Activated CD4-positive, alpha-beta memory T cell treated with anti-CD3 and anti-CD28 coated beads, Interleukin-2, amount 10 ng/mL, durations not matched to agents 7 days and 5 days (primary cell): Measurements from ENCODE around the gene NKAIN2. TPM values are rescaled to one million over a fixed set of nuclear protein-coding genes. Genes with fewer than 3 reads are reported as not detected.

Experiments used
- CTCF ChIA-PET: fragments of 350-600 bp; sonication (Branson Sonifier 250); formaldehyde crosslinking; loops from one replicate; lab custom pipeline; 2021; ENCODE audit warnings: antibody characterized with exemption, inconsistent platforms; lab: Charles Lee
- POLR2A ChIA-PET: fragments of 350-600 bp; sonication (Branson Sonifier 250); formaldehyde crosslinking; loops from one replicate; lab custom pipeline; 2021; ENCODE audit warnings: antibody characterized with exemption; lab: Charles Lee
- DNase-seq: peaks from one replicate; pipeline ENCODE4 v3.0.0-alpha.2; 2020
- H3K27ac Mint-ChIP-seq: one replicate; pipeline ENCODE4 v1.8.0; 2021; ENCODE audit warnings: mild to moderate bottlenecking, mixed read lengths
- H3K27me3 Mint-ChIP-seq: one replicate; pipeline ENCODE4 v1.8.0; 2021; ENCODE audit warnings: mixed read lengths
- H3K36me3 Mint-ChIP-seq: one replicate; pipeline ENCODE4 v1.8.0; 2021; ENCODE audit warnings: low read depth, mixed read lengths
- H3K4me1 Mint-ChIP-seq: one replicate; pipeline ENCODE4 v1.8.0; 2021; ENCODE audit warnings: mixed read lengths
- H3K4me3 Mint-ChIP-seq: one replicate; pipeline ENCODE4 v1.8.0; 2021; ENCODE audit warnings: mild to moderate bottlenecking, mixed read lengths
- H3K9me3 Mint-ChIP-seq: one replicate; pipeline ENCODE4 v1.8.0; 2021; ENCODE audit warnings: mixed read lengths
- total RNA-seq, 2 experiments: library from RNA; stranded (reverse); gene quantifications; one replicate each; pipeline ENCODE4 v1.2.3, GENCODE V29; 2021

NKAIN2 gene
- total RNA-seq, 2 experiments from 2014 or later = not detected

DNA sequence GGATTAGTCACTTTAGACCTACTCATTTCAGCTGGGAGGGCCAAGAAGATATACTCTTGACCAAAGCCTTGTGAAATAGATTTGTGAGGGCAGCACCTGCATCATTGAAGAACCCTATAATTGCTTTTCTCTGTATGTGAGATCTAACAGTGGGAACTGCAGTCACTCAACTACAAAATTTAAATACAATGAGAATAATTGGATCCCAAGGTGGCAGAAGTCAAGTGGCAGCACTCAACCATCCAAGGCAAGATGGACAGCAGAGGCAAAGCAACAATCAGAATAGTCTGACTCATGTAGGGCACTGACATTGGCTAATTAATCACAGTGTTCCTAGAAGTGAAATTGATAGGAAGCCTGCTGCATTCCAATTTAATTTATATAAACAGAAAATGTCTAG lies 8.9 kb upstream of the NKAIN2 start:
- H3K27me3 Mint-ChIP-seq = no peaks in the 10 kb centered on the region
- no peaks in the 10 kb centered on the region for H3K4me1 Mint-ChIP-seq
- ChIA-PET POLR2A (no interaction called here), CTCF (no interaction called here)
- H3K9me3 Mint-ChIP-seq = no peaks in the 10 kb centered on the region
- H3K36me3 Mint-ChIP-seq = no peaks in the 10 kb centered on the region
- no peak for DNase-seq
- H3K4me3 Mint-ChIP-seq = no peak overlapping the region
- H3K27ac Mint-ChIP-seq = no peak overlapping the region

DNA sequence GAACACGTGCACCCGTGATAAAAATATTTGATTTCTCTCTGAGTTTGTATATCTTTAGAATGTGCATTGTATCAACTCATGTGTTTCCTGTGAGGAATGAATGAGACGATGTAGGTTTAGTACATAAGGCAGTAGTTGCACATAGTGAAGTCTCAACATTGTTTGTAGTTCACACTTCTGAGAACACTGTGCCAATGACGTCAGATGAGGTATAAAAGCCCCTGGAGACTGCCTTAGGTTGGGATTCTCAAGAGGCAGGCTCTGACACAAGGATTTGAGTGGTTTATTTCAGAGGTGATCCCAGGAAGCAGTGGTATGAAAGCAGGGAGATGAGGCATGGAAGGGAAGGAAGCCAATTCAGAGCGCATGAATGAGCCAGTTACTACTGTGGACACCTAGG lies 2.6 kb upstream of the NKAIN2 start:
- CTCF ChIA-PET = interaction anchor here (0.7 kb wide), 1 partner anchor 1313 kb away, joined by 4 read pairs; no protein-coding TSS in a partner anchor

DNA sequence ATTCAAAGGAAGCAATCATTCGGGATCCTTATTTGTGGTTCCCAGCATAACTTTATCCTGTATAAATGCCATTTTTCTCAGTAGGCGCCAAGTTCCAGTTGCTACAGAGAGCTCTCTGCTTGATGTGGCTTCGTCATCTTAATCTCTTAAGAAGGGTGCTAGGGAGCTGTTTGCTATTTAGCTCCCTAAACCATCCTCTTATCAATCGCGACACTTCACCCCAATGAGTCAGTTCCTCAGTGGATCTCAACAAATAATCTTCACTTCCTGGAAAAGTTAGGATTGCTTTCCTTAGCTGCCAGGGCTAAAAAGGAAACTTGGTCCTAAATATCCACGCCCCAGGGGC lies 1.3 kb upstream of the NKAIN2 start:
- Mint-ChIP-seq H3K27me3 (peaks cover 34% of the 10 kb centered on the region), H3K4me3 (no peak overlapping the region), H3K36me3 (no peaks in the 10 kb centered on the region), H3K4me1 (peaks cover 13% of the 10 kb centered on the region), H3K9me3 (no peaks in the 10 kb centered on the region), H3K27ac (no peak overlapping the region)
- DNase-seq = no peak
- ChIA-PET POLR2A (no interaction called here), CTCF (interaction anchor here (0.7 to 2.3 kb wide), 17 partner anchors 11 to 1353 kb away, joined by 3 to 15 read pairs (median 3); no protein-coding TSS in a partner anchor)

More for the DNA sequence above, 2.6 kb upstream of the NKAIN2 start:
- Mint-ChIP-seq H3K4me3 (no peak overlapping the region), H3K4me1 (peaks cover 13% of the 10 kb centered on the region), H3K9me3 (no peaks in the 10 kb centered on the region), H3K27me3 (peaks cover 31% of the 10 kb centered on the region), H3K36me3 (no peaks in the 10 kb centered on the region), H3K27ac (no peak overlapping the region)
- POLR2A ChIA-PET = no interaction called here
- no peak for DNase-seq

DNA sequence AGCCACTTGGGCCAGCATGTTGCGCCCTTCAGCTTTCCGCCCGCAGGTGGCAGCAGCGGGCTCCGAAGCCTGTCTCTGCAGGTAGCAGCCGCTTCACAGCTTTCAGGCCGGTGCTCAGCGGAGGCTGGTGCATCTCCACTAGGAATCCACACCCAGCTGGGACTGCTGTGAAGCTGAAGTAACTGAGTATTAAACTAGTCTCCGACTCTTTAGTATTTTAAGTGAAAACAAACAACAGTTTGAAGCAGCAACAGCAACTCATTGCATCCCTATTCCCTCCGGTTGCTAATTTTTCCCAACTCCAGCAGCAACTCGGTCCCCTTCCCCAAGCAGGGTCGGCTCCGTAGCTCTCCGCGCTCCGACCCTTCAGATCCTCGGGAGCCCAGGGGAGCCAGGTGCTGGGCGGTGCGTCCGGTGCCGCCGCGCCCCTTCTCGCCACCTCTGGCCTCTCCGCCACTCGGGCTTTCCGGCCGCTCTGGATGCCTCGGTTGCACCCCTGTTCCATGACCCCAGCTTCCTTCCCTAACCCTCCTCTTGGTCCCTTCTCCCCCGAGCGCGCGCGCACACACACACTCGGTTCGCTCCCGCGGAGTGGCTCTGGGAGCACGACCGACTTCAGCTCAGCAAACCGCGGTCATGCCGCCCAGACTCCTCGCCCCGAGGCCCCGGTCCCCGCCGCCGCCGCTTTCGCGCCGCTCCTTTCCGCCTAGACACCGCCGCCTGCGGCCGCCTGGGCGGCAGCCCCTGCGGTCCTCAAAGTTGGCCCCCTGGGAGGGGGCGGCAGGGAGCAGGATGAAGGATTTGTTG lies 765 bp upstream of the NKAIN2 start:
- POLR2A ChIA-PET = no interaction called here
- Mint-ChIP-seq H3K27me3 (peaks cover 39% of the 10 kb centered on the region), H3K9me3 (no peaks in the 10 kb centered on the region), H3K27ac (no peak overlapping the region), H3K4me1 (peaks cover 13% of the 10 kb centered on the region), H3K4me3 (peak overlapping the region; percentile 41), H3K36me3 (no peaks in the 10 kb centered on the region)
- CTCF ChIA-PET = interaction anchor here (0.7 to 2.3 kb wide), 17 partner anchors 12 to 1353 kb away, joined by 3 to 15 read pairs (median 3); no protein-coding TSS in a partner anchor
- DNase-seq = peak; percentile 68

DNA sequence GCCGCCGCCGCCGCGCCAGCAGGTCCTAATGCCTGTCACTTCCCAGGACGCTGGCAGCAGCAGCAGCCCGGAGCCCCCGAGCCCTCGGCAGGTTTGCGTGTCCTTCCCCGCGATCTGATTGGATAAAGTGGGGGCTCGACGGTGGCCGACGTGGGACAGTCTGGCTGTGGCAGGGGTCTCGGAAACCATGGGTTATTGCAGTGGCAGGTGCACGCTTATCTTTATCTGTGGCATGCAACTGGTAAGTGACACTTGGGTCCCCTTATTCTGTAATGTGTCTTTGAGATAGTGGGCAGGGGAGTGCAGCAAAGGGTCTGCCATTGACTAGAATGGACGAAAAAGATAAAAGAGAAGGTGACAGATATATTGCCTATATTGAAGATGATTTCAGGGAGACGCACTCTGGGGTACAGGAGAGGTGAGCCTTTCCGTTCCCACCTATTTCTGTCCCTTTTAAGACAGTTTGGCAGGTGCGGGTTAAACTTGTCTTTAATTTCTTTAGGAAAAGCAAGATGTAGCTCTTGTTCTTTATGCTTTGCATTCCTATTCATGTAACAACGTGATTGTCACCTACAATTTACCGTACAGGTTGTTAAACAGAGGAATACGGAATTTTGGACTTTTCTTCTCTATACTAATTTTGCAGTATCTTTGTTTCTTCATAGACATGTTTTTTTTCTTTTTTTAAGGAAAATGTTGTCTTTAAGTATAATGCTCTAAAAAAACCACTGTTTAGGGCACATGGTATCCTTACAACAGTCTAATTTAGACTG lies 535 bp downstream of the NKAIN2 start:
- Mint-ChIP-seq H3K27me3 (peaks cover 44% of the 10 kb centered on the region), H3K36me3 (no peaks in the 10 kb centered on the region), H3K9me3 (no peaks in the 10 kb centered on the region), H3K27ac (no peak overlapping the region), H3K4me1 (peaks cover 13% of the 10 kb centered on the region), H3K4me3 (peak overlapping the region; percentile 43)
- CTCF ChIA-PET = no interaction called here
- POLR2A ChIA-PET = no interaction called here
- no peak for DNase-seq

DNA sequence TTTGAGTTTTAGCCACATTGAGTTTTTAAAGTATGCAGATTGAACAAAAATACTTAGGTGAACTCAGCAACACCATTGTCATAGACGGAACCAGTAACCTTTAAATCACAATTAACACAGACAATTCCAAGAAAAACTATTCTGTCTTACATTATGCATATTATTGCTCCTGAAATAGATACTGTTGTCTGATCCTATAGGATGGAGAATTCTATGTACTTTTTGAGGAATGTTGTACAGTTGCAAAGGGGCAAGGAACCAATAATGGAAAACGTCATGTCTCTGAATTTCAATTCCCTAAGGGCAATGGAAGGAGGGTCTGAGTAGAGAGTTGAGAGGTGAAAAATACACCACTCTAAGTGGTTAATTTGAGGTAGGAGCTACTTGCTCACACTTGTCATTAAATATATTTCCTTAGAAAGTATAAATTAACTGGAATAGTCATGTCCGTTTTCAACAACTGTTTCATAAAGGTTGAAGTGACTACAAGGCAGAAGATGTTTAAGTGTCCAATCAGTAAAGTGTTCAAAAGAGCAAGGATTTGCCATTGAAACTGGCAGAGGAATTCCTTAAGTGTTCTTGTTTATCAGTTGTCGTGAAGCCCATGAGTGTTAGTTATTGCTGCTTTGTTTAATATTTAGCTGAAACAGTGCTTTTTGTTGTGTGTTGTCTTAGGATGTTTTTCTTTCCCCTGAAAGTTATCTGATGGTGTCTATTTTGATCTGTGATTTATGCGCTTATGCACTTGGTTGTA lies 1.3 kb downstream of the NKAIN2 start:
- CTCF ChIA-PET = no interaction called here
- no peak overlapping the region for H3K4me3 Mint-ChIP-seq

DNA sequence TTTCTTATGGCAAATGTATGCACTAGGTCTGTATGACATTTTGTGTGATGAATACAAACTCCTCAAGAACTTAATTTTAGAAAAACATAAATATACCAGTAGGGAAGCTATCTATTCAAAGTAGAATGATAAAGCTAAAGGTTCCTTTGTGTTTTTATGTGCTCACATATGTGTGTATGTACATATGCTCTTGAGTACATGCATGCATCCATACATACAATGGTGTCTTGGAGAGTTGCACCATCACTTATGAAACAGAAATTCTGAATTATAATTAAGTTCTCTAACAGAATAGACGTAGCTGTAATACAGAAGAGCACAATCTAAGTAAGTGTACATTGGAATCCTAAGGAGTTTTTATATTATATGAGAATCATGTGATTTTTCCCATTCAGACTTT lies 2.3 kb downstream of the NKAIN2 start:
- Mint-ChIP-seq H3K4me1 (peaks cover 13% of the 10 kb centered on the region), H3K27ac (no peak overlapping the region), H3K36me3 (no peaks in the 10 kb centered on the region), H3K4me3 (no peak overlapping the region), H3K9me3 (no peaks in the 10 kb centered on the region), H3K27me3 (peaks cover 44% of the 10 kb centered on the region)
- CTCF ChIA-PET = no interaction called here
- POLR2A ChIA-PET = no interaction called here
- DNase-seq = no peak

More for the DNA sequence above, 1.3 kb downstream of the NKAIN2 start:
- no peak for DNase-seq
- no peaks in the 10 kb centered on the region for H3K9me3 Mint-ChIP-seq
- peaks cover 44% of the 10 kb centered on the region for H3K27me3 Mint-ChIP-seq
- H3K36me3 Mint-ChIP-seq = no peaks in the 10 kb centered on the region
- peaks cover 13% of the 10 kb centered on the region for H3K4me1 Mint-ChIP-seq
- H3K27ac Mint-ChIP-seq = no peak overlapping the region
- POLR2A ChIA-PET = no interaction called here

DNA sequence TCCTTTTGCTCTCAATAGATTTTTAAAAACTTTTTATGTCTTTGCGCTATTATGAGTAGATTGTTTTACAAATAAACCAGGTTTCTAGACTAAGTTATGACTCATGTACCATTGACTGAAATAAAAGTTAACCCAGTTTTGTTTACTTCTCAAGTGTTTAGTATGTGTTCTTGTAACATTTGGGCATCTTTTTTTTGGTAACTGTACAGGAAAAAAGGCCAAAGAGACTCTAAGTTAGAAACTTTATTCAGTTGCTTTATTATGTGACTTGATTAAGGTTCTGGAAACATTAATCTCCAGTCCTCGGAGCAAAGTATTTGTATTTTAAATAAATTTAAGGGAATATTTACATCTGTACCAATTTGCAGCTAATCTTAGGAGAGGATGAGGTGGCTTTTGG lies 2.9 kb downstream of the NKAIN2 start:
- peaks cover 13% of the 10 kb centered on the region for H3K4me1 Mint-ChIP-seq
- H3K9me3 Mint-ChIP-seq = no peaks in the 10 kb centered on the region
- no peak overlapping the region for H3K27ac Mint-ChIP-seq
- H3K4me3 Mint-ChIP-seq = no peak overlapping the region
- no peak for DNase-seq
- H3K36me3 Mint-ChIP-seq = no peaks in the 10 kb centered on the region
- ChIA-PET CTCF (no interaction called here), POLR2A (no interaction called here)
- H3K27me3 Mint-ChIP-seq = peaks cover 44% of the 10 kb centered on the region

DNA sequence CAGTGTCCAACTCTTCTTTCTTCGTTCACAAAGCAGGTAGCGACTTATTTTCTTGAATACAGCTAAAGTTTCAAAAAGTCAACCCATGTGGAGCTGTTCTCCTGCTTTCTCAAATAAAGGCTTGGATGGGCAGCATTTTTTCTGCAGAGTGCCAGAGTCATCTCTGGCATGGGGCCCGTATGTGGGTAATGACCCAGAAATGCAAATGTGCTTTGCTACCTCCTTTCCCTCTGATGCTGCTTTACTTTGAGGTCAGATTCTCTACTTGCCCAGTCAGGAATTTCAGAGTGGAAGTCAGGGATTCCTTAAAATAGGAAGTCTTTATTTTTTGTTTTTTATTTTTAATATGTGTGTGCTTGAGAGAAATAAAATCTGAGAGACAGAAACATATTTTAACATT lies 4.9 kb downstream of the NKAIN2 start:
- no peak for DNase-seq
- CTCF ChIA-PET = no interaction called here
- Mint-ChIP-seq H3K36me3 (no peaks in the 10 kb centered on the region), H3K4me3 (no peak overlapping the region), H3K9me3 (no peaks in the 10 kb centered on the region), H3K27me3 (peaks cover 32% of the 10 kb centered on the region), H3K27ac (no peak overlapping the region), H3K4me1 (peaks cover 5% of the 10 kb centered on the region)
- POLR2A ChIA-PET = no interaction called here

DNA sequence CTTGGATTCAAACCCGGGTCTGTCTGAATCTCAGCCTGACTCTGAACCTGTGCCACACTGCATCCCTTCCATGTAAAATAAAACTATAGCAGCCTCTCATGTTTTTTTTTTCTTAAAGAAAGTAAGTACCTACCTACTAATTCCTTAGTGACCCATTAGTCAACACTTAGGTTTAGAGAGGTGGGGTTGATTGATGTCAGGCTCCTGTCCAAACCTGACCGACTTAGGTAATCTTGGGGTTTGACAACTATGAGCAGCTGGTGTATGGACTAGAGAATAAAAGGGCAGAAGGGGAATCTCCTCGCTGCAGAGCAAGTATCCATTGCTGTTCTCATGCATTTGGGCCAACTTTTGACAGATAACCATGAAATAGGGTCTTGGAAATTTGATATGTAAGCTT lies 6.5 kb downstream of the NKAIN2 start:
- H3K27ac Mint-ChIP-seq = no peak overlapping the region
- peaks cover 18% of the 10 kb centered on the region for H3K27me3 Mint-ChIP-seq
- no peaks in the 10 kb centered on the region for H3K4me1 Mint-ChIP-seq
- CTCF ChIA-PET = no interaction called here
- no peak for DNase-seq
- H3K4me3 Mint-ChIP-seq = no peak overlapping the region
- H3K36me3 Mint-ChIP-seq = no peaks in the 10 kb centered on the region
- H3K9me3 Mint-ChIP-seq = no peaks in the 10 kb centered on the region
- POLR2A ChIA-PET = no interaction called here

DNA sequence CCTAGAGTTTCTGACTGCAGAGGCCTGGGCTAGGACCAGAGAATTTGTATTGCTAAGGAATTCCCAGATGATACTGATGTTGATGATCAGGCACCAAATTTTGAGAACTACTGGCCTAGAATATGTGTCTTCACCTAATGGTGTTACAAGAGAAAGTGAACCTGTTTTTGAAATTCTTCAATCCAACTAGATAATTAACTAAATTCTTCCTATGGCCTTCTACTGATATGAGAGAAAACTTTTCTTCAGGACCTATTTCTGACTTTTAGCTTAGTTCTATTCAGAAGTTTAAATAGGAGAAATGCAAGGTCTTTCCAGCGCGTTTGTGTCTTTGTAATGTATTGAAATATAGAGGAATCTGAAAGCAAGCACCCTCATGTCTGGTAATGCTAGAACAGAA lies 7.3 kb downstream of the NKAIN2 start:
- H3K4me1 Mint-ChIP-seq = no peaks in the 10 kb centered on the region
- H3K36me3 Mint-ChIP-seq = no peaks in the 10 kb centered on the region
- H3K4me3 Mint-ChIP-seq = no peak overlapping the region
- POLR2A ChIA-PET = no interaction called here
- DNase-seq = no peak
- H3K27ac Mint-ChIP-seq = no peak overlapping the region
- no peaks in the 10 kb centered on the region for H3K9me3 Mint-ChIP-seq
- peaks cover 15% of the 10 kb centered on the region for H3K27me3 Mint-ChIP-seq
- CTCF ChIA-PET = no interaction called here

DNA sequence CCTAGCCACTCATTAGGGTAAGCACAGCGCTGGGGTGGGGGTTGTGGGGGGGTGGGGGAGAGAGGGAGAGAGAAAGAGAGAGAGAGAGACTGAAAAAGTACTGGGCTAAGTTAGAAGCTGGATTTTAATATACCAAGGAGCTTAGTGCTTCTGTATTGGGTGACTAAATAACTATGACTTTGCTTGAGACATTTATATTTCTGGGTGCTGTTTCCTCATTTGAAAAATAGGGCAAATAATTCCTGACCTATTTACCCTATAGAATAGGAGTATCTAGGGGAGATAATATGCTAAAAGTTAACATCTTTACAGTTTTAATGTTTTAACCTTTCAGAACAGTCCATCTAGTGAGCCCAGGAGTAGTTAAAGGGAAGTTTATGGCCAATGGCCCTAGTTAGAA lies 7.7 kb downstream of the NKAIN2 start:
- Mint-ChIP-seq H3K4me1 (no peaks in the 10 kb centered on the region), H3K27me3 (peaks cover 12% of the 10 kb centered on the region), H3K4me3 (no peak overlapping the region), H3K36me3 (no peaks in the 10 kb centered on the region), H3K27ac (no peak overlapping the region), H3K9me3 (no peaks in the 10 kb centered on the region)
- POLR2A ChIA-PET = no interaction called here
- DNase-seq = no peak
- CTCF ChIA-PET = no interaction called here

DNA sequence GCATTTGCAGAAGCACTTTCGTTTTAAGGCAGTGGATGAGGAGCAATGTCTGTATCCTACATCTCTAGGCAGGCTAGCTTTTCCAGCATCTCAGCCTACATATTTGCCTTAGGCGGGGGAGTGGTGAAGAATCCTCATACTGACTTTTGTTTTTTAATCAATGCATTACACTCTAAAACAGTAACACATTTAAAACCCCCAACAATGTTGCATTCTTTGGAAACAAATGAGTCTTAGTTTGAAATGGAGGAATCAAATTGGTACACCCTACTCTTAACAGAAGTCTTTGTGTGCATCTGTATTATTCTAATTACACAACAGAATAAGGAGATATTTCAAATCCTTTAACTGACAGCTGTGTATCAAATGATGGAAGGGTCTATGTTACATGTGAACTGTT lies 9.0 kb downstream of the NKAIN2 start:
- H3K9me3 Mint-ChIP-seq = no peaks in the 10 kb centered on the region
- H3K4me3 Mint-ChIP-seq = no peak overlapping the region
- no peaks in the 10 kb centered on the region for H3K36me3 Mint-ChIP-seq
- H3K4me1 Mint-ChIP-seq = no peaks in the 10 kb centered on the region
- DNase-seq = no peak
- H3K27me3 Mint-ChIP-seq = peaks cover 7% of the 10 kb centered on the region
- ChIA-PET CTCF (no interaction called here), POLR2A (no interaction called here)
- no peak overlapping the region for H3K27ac Mint-ChIP-seq
